NCI-H146 treated with DMSO at 0.1 percent for 48 hours (cell line): Measurements from ENCODE around the gene FANCF.

Experiments
- DNase-seq: peaks from one replicate; lab custom pipeline; 2025; ENCODE audit not compliant: unreplicated experiment; lab: John Stamatoyannopoulos, UW

Gene FANCF

GRCh38 chr11:22626573-22627239, 1.1 kb upstream of the FANCF start:
- no peak for DNase-seq

- peak; percentile 61 for DNase-seq
These were observed 728 bp downstream of the FANCF start for GRCh38 chr11:22624742-22625447.

- DNase-seq = no peak
These were observed 7.8 kb downstream of the FANCF start for GRCh38 chr11:22617868-22618267.

GRCh38 chr11:22603933-22604332, 21.7 kb downstream of the FANCF start:
- no peak for DNase-seq

- DNase-seq = no peak
These were observed 23.1 kb downstream of the FANCF start for GRCh38 chr11:22602504-22602903.

- no peak for DNase-seq
These were observed 26.2 kb downstream of the FANCF start for GRCh38 chr11:22599458-22599857.

GRCh38 chr11:22597062-22597461, 28.6 kb downstream of the FANCF start:
- no peak for DNase-seq

- DNase-seq = no peak
These were observed 40.6 kb downstream of the FANCF start for GRCh38 chr11:22584976-22585375.

GRCh38 chr11:22583963-22584492, 41.6 kb downstream of the FANCF start:
- no peak for DNase-seq

GRCh38 chr11:22582151-22582410, 43.5 kb downstream of the FANCF start:
- no peak for DNase-seq

- DNase-seq = no peak
These were observed 44.1 kb downstream of the FANCF start for GRCh38 chr11:22581354-22582150.

GRCh38 chr11:22577854-22578253, 47.8 kb downstream of the FANCF start:
- no peak for DNase-seq
